HEK293 (cell line): ENCODE measurements around the gene DDX20.

ENCODE experiments used
- CTCF ChIA-PET: fragments of 350-600 bp; formaldehyde crosslinking; extraction: SDS; loops from one replicate; lab custom pipeline; 2021; ENCODE audit warnings: antibody characterized with exemption; lab: Yijun Ruan, JAX
- POLR2A ChIA-PET: fragments of 300-600 bp; formaldehyde crosslinking; extraction: SDS; loops from one replicate; lab custom pipeline; 2020; ENCODE audit warnings: antibody characterized with exemption, inconsistent platforms; lab: Yijun Ruan, JAX
- H3K27ac ChIP-seq: fragments of 200-500 bp; sonication (Bioruptor generic); 2 replicates; pipeline ENCODE4 v1.5.1; 2014; ENCODE audit warnings: low read depth, low read length, control low read depth, inconsistent platforms; ENCODE audit errors: extremely low read depth
- H3K36me3 ChIP-seq, 2 experiments: fragments of 200-500 bp in 1 of 2; sonication (Bioruptor generic) in 1 of 2; 1 replicate in 1 of 2; 2 replicates in 1 of 2; pipeline ENCODE4 v1.5.1; 2014 to 2017; ENCODE audit warnings: inconsistent platforms in 2 of 2, low read length in 2 of 2; ENCODE audit not compliant: control insufficient read depth in 2 of 2, insufficient read depth in 1 of 2
- H3K4me1 ChIP-seq: fragments of 200-500 bp; sonication (Bioruptor generic); 2 replicates; pipeline ENCODE4 v1.5.1; 2014; ENCODE audit warnings: mild to moderate bottlenecking, low read length, inconsistent platforms; ENCODE audit not compliant: control insufficient read depth, insufficient read depth
- H3K4me3 ChIP-seq: 2 replicates; pipeline ENCODE4 v1.5.1; 2011; ENCODE audit warnings: low read depth, mild to moderate bottlenecking, control low read depth, low read length, moderate library complexity
- H3K9me3 ChIP-seq: fragments of 200-500 bp; sonication (Bioruptor generic); 2 replicates; pipeline ENCODE4 v1.5.1; 2014; ENCODE audit warnings: low read depth, low read length, inconsistent platforms; ENCODE audit not compliant: control insufficient read depth, insufficient read depth
- GFI1B ChIP-seq: fragments of 450-650 bp; formaldehyde crosslinking; IDR thresholded peaks from 2 replicates; pipeline ENCODE4 v1.5.1; 2016; ENCODE audit warnings: missing biosample characterization, missing genetic modification characterization
- HOXD13 ChIP-seq: sonication (generic); formaldehyde crosslinking; IDR thresholded peaks from 2 replicates; pipeline ENCODE4 v1.8.0; 2022; ENCODE audit warnings: missing genetic modification reagents, borderline replicate concordance
- IKZF3 ChIP-seq: fragments of 450-650 bp; IDR thresholded peaks from 2 replicates; pipeline ENCODE4 v1.5.0; 2018; ENCODE audit warnings: missing biosample characterization, mild to moderate bottlenecking, missing genetic modification characterization, moderate library complexity
- KLF16 ChIP-seq: fragments of 450-650 bp; formaldehyde crosslinking; IDR thresholded peaks from 2 replicates; pipeline ENCODE4 v1.5.1; 2017; ENCODE audit warnings: missing biosample characterization, missing genetic modification characterization
- MEIS1 ChIP-seq: sonication (generic); formaldehyde crosslinking; IDR thresholded peaks from 2 replicates; pipeline ENCODE4 v1.8.1; 2022; ENCODE audit warnings: missing genetic modification reagents, mild to moderate bottlenecking, borderline replicate concordance
- SCRT1 ChIP-seq: fragments of 450-650 bp; formaldehyde crosslinking; IDR thresholded peaks from 2 replicates; pipeline ENCODE4 v1.5.1; 2016; ENCODE audit warnings: missing biosample characterization, missing genetic modification characterization, borderline replicate concordance
- ZBTB20 ChIP-seq: fragments of 450-650 bp; formaldehyde crosslinking; IDR thresholded peaks from 2 replicates; pipeline ENCODE4 v1.5.1; 2016; ENCODE audit warnings: missing biosample characterization, missing genetic modification characterization
- ZBTB26 ChIP-seq: fragments of 450-650 bp; formaldehyde crosslinking; optimal IDR thresholded peaks from 2 replicates; pipeline ENCODE3; 2016; ENCODE audit warnings: missing biosample characterization, mild to moderate bottlenecking, missing genetic modification characterization
- ZBTB44 ChIP-seq: fragments of 450-650 bp; IDR thresholded peaks from 2 replicates; pipeline ENCODE4 v1.5.1; 2018; ENCODE audit warnings: missing biosample characterization, mild to moderate bottlenecking, missing genetic modification characterization
- ZBTB48 ChIP-seq: fragments of 450-650 bp; formaldehyde crosslinking; IDR thresholded peaks from 2 replicates; pipeline ENCODE4 v1.5.1; 2016; ENCODE audit warnings: missing biosample characterization, missing genetic modification characterization
- ZIC2 ChIP-seq: fragments of 450-650 bp; formaldehyde crosslinking; IDR thresholded peaks from 2 replicates; pipeline ENCODE4 v1.5.1; 2016; ENCODE audit warnings: missing biosample characterization, missing genetic modification characterization
- ZNF133 ChIP-seq: fragments of 450-650 bp; formaldehyde crosslinking; IDR thresholded peaks from 2 replicates; pipeline ENCODE4 v1.5.1; 2016; ENCODE audit warnings: missing biosample characterization, missing genetic modification characterization
- ZNF140 ChIP-seq: fragments of 450-650 bp; formaldehyde crosslinking; IDR thresholded peaks from 2 replicates; pipeline ENCODE4 v1.5.1; 2016; ENCODE audit warnings: missing biosample characterization, missing genetic modification characterization
- ZNF148 ChIP-seq: fragments of 450-650 bp; formaldehyde crosslinking; IDR thresholded peaks from 2 replicates; pipeline ENCODE4 v1.5.0; 2017; ENCODE audit warnings: missing biosample characterization, missing genetic modification characterization, borderline replicate concordance
- ZNF157 ChIP-seq: fragments of 450-650 bp; formaldehyde crosslinking; IDR thresholded peaks from 2 replicates; pipeline ENCODE4 v1.5.1; 2016; ENCODE audit warnings: missing biosample characterization, missing genetic modification characterization
- ZNF324 ChIP-seq: fragments of 450-650 bp; formaldehyde crosslinking; IDR thresholded peaks from 2 replicates; pipeline ENCODE4 v1.5.1; 2016; ENCODE audit warnings: missing biosample characterization, missing genetic modification characterization
- ZNF394 ChIP-seq: fragments of 450-650 bp; formaldehyde crosslinking; IDR thresholded peaks from 2 replicates; pipeline ENCODE4 v1.5.1; 2016; ENCODE audit warnings: missing biosample characterization, missing genetic modification characterization, mild to moderate bottlenecking, moderate library complexity, borderline replicate concordance
- ZNF404 ChIP-seq: fragments of 450-650 bp; formaldehyde crosslinking; IDR thresholded peaks from 2 replicates; pipeline ENCODE4 v1.5.1; 2017; ENCODE audit warnings: missing biosample characterization, missing genetic modification characterization
- ZNF426 ChIP-seq: fragments of 450-650 bp; formaldehyde crosslinking; IDR thresholded peaks from 2 replicates; pipeline ENCODE4 v1.5.1; 2017; ENCODE audit warnings: missing biosample characterization, missing genetic modification characterization, mild to moderate bottlenecking, inconsistent platforms, moderate library complexity
- ZNF48 ChIP-seq: fragments of 450-650 bp; formaldehyde crosslinking; IDR thresholded peaks from 2 replicates; pipeline ENCODE4 v1.5.1; 2016; ENCODE audit warnings: missing biosample characterization, missing genetic modification characterization
- ZNF510 ChIP-seq: fragments of 450-650 bp; formaldehyde crosslinking; IDR thresholded peaks from 2 replicates; pipeline ENCODE4 v1.5.1; 2018; ENCODE audit warnings: mild to moderate bottlenecking, missing genetic modification characterization, missing biosample characterization; ENCODE audit not compliant: insufficient replicate concordance
- ZNF514 ChIP-seq: fragments of 450-650 bp; formaldehyde crosslinking; IDR thresholded peaks from 2 replicates; pipeline ENCODE4 v1.5.1; 2016; ENCODE audit warnings: missing biosample characterization, missing genetic modification characterization
- ZNF529 ChIP-seq: fragments of 450-650 bp; formaldehyde crosslinking; IDR thresholded peaks from 2 replicates; pipeline ENCODE4 v1.5.1; 2017; ENCODE audit warnings: missing genetic modification characterization, missing biosample characterization; ENCODE audit not compliant: insufficient replicate concordance
- ZNF561 ChIP-seq: fragments of 450-650 bp; IDR thresholded peaks from 2 replicates; pipeline ENCODE4 v1.5.1; 2018; ENCODE audit warnings: missing biosample characterization, missing genetic modification characterization, borderline replicate concordance
- ZNF596 ChIP-seq: fragments of 450-650 bp; IDR thresholded peaks from 2 replicates; pipeline ENCODE4 v1.5.0; 2018; ENCODE audit warnings: missing biosample characterization, mild to moderate bottlenecking, missing genetic modification characterization, moderate library complexity
- ZNF654 ChIP-seq: fragments of 450-650 bp; formaldehyde crosslinking; IDR thresholded peaks from 2 replicates; pipeline ENCODE4 v1.5.1; 2016; ENCODE audit warnings: low read depth, missing biosample characterization, missing genetic modification characterization
- ZNF777 ChIP-seq: fragments of 450-650 bp; formaldehyde crosslinking; IDR thresholded peaks from 2 replicates; pipeline ENCODE4 v1.5.1; 2017; ENCODE audit warnings: missing biosample characterization, missing genetic modification characterization, borderline replicate concordance
- TF ChIP-seq, protein P1 (sequence below): fragments of 450-650 bp; formaldehyde crosslinking; IDR thresholded peaks from 2 replicates; pipeline ENCODE4 v1.5.1; 2016; ENCODE audit warnings: missing biosample characterization, missing genetic modification characterization
- TF ChIP-seq, protein P2 (sequence below): fragments of 450-650 bp; formaldehyde crosslinking; IDR thresholded peaks from 2 replicates; pipeline ENCODE4 v1.5.1; 2016; ENCODE audit warnings: missing biosample characterization, missing genetic modification characterization
- TF ChIP-seq, protein P3 (sequence below): fragments of 450-650 bp; formaldehyde crosslinking; IDR thresholded peaks from 2 replicates; pipeline ENCODE4 v1.5.1; 2016; ENCODE audit warnings: missing biosample characterization, missing genetic modification characterization

The DDX20 gene

DNA sequence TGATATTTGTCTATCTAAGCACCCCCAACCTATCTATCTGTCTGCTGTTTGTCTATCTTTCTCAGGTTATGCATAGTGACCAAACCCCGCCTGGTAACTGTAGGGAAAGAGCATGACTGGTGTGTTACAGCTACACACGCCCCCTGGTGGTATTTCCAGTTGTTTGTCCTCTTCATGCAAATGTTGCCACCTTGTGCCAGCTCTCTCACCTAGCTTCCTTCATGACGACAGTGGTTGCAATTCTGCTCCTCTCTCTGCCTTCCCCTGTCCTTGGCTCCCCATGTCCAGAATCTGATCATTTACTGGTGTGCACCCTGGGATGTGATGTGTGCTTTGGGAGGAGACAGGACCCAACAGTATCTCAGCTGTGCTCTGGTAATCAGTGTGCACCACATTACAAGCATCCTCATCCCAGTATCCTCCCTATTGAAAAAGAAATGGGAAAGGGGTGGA, 8.4 kb upstream of the DDX20 start:
- POLR2A ChIA-PET, result interaction anchor here (0.5 to 0.6 kb wide), 2 partner anchors 9 to 194 kb away, joined by 3 to 4 read pairs; partner anchors contain the start of gene DDX20
- no peak for TF ChIP-seq ZNF148 (tag by site-specific recombination)
- no peak for TF ChIP-seq HOXD13
- TF ChIP-seq, protein P1, sequence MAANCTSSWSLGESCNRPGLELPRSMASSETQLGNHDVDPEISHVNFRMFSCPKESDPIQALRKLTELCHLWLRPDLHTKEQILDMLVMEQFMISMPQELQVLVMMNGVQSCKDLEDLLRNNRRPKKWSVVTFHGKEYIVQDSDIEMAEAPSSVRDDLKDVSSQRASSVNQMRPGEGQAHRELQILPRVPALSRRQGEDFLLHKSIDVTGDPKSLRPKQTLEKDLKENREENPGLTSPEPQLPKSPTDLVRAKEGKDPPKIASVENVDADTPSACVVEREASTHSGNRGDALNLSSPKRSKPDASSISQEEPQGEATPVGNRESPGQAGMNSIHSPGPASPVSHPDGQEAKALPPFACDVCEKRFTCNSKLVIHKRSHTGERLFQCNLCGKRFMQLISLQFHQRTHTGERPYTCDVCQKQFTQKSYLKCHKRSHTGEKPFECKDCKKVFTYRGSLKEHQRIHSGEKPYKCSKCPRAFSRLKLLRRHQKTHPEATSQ (tag by site-specific recombination), result peak; percentile 77; the same call in 1 of the 2 replicates
- TF ChIP-seq ZNF654 (tag by site-specific recombination), result peak; percentile 60
- no peak for TF ChIP-seq ZNF510 (tag by site-specific recombination)
- no peak for TF ChIP-seq ZNF394 (tag by site-specific recombination)
- no peak for TF ChIP-seq MEIS1 (CRISPR knock-in tag)
- no peak for TF ChIP-seq ZNF596 (tag by site-specific recombination)
- TF ChIP-seq SCRT1 (tag by site-specific recombination), result no peak
- no peak for TF ChIP-seq IKZF3 (tag by site-specific recombination)
- TF ChIP-seq ZNF324 (tag by site-specific recombination), result peak; percentile 52; the same call in 1 of the 2 replicates
- TF ChIP-seq ZNF133 (tag by site-specific recombination), result no peak
- TF ChIP-seq ZNF140 (tag by site-specific recombination), result peak; percentile 98
- TF ChIP-seq KLF16 (tag by site-specific recombination), result 0 out of 2 replicates have a peak, but pooled peaks have one; percentile 35
- no peak for TF ChIP-seq ZBTB26 (tag by site-specific recombination)
- no peak for TF ChIP-seq ZNF404 (tag by site-specific recombination)
- TF ChIP-seq ZBTB20 (tag by site-specific recombination), result no peak
- no peak for TF ChIP-seq ZNF48 (tag by site-specific recombination)
- no peak for TF ChIP-seq ZNF157 (tag by site-specific recombination)
- TF ChIP-seq, protein P2, sequence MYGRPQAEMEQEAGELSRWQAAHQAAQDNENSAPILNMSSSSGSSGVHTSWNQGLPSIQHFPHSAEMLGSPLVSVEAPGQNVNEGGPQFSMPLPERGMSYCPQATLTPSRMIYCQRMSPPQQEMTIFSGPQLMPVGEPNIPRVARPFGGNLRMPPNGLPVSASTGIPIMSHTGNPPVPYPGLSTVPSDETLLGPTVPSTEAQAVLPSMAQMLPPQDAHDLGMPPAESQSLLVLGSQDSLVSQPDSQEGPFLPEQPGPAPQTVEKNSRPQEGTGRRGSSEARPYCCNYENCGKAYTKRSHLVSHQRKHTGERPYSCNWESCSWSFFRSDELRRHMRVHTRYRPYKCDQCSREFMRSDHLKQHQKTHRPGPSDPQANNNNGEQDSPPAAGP (tag by site-specific recombination), result no peak
- TF ChIP-seq, protein P3, sequence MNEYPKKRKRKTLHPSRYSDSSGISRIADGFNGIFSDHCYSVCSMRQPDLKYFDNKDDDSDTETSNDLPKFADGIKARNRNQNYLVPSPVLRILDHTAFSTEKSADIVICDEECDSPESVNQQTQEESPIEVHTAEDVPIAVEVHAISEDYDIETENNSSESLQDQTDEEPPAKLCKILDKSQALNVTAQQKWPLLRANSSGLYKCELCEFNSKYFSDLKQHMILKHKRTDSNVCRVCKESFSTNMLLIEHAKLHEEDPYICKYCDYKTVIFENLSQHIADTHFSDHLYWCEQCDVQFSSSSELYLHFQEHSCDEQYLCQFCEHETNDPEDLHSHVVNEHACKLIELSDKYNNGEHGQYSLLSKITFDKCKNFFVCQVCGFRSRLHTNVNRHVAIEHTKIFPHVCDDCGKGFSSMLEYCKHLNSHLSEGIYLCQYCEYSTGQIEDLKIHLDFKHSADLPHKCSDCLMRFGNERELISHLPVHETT (tag by site-specific recombination), result no peak
- no peak for TF ChIP-seq ZNF777 (tag by site-specific recombination)
- TF ChIP-seq ZNF514 (tag by site-specific recombination), result no peak
- TF ChIP-seq ZNF529 (tag by site-specific recombination), result no peak
- no peak for TF ChIP-seq ZNF426 (tag by site-specific recombination)
- no peak for TF ChIP-seq ZNF561
- TF ChIP-seq ZBTB44 (tag by site-specific recombination), result no peak
- no peak for TF ChIP-seq GFI1B (tag by site-specific recombination)
- no peak for TF ChIP-seq ZBTB48 (tag by site-specific recombination)
- TF ChIP-seq ZIC2 (tag by site-specific recombination), result no peak

More for the DNA sequence above, 8.4 kb upstream of the DDX20 start:
- Histone ChIP-seq H3K4me3 (no peak overlapping the region), H3K36me3 (no peaks in the 10 kb centered on the region), H3K4me1 (no peaks in the 10 kb centered on the region), H3K27ac (no peak overlapping the region), H3K9me3 (no peaks in the 10 kb centered on the region)
- CTCF ChIA-PET, result interaction anchor here (0.6 to 6.9 kb wide), 18 partner anchors 10 to 822 kb away, joined by 3 to 69 read pairs (median 4); partner anchors contain the start of gene INKA2
